Measurements from ENCODE around the gene SLC17A6.

Gene SLC17A6

DNA sequence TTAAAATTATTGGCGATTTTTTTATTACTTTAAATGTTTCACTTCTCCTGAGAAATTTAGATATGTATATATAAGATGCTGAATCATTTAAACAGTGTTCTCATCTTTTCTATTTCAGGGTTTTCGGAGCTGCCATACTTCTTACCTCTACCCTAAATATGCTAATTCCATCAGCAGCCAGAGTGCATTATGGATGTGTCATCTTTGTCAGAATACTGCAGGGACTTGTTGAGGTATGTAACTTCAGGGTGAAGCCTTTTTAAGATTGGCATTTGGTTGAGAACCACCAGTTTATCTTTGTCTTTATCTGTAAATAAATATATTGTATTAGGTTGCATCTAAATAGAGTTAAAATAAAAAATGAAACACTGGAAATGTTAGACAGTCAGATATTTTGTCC, 21.1 kb downstream of the SLC17A6 start:
- CTCF ChIA-PET, result no interaction called here
- TF ChIP-seq, protein P1, sequence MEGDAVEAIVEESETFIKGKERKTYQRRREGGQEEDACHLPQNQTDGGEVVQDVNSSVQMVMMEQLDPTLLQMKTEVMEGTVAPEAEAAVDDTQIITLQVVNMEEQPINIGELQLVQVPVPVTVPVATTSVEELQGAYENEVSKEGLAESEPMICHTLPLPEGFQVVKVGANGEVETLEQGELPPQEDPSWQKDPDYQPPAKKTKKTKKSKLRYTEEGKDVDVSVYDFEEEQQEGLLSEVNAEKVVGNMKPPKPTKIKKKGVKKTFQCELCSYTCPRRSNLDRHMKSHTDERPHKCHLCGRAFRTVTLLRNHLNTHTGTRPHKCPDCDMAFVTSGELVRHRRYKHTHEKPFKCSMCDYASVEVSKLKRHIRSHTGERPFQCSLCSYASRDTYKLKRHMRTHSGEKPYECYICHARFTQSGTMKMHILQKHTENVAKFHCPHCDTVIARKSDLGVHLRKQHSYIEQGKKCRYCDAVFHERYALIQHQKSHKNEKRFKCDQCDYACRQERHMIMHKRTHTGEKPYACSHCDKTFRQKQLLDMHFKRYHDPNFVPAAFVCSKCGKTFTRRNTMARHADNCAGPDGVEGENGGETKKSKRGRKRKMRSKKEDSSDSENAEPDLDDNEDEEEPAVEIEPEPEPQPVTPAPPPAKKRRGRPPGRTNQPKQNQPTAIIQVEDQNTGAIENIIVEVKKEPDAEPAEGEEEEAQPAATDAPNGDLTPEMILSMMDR (IDR thresholded peaks at IDR 0.05; ENCODE audit: insufficient read depth, low read length, missing control alignments), result no peak
- H3K4me3 ChIP-seq (ENCODE audit: low read depth, low read length), result no peak overlapping the region
- POLR2A ChIA-PET, result no interaction called here
- no peak for DNase-seq (ENCODE audit: low read depth, low spot score)

DNA sequence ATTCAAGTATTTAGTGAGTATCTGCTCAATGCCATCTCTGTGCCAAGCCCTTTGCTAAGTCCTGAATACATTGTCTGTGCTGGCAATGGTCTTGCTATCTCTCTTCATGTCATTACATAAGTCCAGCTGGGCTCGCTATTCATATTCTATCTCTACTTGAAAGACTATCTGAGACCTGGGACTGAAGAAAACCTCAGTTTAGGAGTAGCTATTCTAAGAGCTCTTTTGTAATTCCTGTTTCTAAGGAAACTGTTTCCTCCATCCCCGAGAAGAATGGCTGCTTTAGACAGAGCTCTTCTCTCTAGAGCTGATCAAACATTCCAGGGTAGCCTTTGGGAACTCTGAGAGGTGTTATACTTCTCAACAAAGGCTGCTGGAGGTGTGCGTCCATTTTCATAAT, 33.0 kb downstream of the SLC17A6 start:
- no peak for DNase-seq (ENCODE audit: low read depth, low spot score)
- ChIA-PET POLR2A (no interaction called here), CTCF (no interaction called here)
- TF ChIP-seq, protein P1 (IDR thresholded peaks at IDR 0.05; ENCODE audit: insufficient read depth, low read length, missing control alignments), result no peak
- H3K4me3 ChIP-seq (ENCODE audit: low read depth, low read length), result no peak overlapping the region

DNA sequence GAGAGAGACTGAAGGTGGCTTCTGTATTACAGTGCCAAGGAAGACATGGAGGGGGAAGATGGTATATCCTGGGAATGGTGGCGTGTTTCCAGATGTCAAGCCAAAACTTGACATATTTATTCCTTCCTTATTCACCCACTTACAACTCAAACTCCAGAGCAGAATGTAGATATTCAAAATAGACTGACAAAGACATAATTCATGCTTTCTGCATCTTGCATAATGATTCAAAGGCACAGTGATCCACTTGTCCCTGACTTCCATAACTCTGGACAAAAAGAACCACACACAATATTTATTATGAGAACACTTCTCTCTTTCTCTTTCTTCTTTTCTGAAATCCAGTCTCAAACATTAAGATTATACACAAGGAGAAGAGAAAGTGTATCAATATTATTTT, 48.9 kb downstream of the SLC17A6 start:
- no peak overlapping the region for H3K4me3 ChIP-seq (ENCODE audit: low read depth, low read length)
- ChIA-PET CTCF (no interaction called here), POLR2A (no interaction called here)
- TF ChIP-seq, protein P1 (IDR thresholded peaks at IDR 0.05; ENCODE audit: insufficient read depth, low read length, missing control alignments), result no peak
- DNase-seq (ENCODE audit: low read depth, low spot score), result no peak

DNA sequence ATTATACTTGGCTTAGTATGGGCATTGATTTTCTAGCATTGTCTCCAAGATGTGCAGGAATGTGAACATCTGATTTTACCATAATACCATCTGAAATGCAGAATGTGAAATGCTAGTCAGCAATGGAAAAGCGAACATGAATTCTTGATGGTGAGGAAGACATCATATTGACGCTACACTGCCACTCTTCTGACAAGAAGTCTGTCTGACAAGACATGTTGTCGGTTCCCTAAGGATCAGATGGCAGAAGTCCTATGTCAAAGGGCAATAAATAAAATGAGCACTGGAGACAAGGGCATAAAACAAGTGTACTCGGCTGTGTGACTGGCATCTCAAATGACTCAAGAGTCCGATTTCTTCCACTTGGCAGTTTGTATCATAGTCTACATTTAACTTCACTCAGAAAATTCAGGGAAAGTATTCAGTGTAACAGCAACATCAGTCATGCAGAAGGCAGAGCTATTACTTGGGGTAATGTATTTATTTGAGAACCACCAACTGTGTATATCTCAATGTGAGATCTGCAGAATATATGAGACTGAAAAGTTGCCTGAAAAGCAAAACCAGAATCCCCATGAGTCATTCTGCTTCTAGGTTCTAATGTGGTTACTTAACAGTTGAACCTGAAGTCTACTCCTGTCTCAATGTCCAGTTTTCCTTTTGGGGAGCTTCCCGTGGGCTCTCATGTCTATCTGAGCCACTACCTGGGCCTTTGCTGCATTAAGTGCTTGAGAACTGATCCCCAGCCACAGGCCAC, 51.5 kb downstream of the SLC17A6 start:
- H3K4me3 ChIP-seq (ENCODE audit: low read depth, low read length), result no peak overlapping the region
- no peak for DNase-seq (ENCODE audit: low read depth, low spot score)
- ChIA-PET POLR2A (no interaction called here), CTCF (no interaction called here)
- TF ChIP-seq, protein P1 (IDR thresholded peaks at IDR 0.05; ENCODE audit: insufficient read depth, low read length, missing control alignments), result no peak

DNA sequence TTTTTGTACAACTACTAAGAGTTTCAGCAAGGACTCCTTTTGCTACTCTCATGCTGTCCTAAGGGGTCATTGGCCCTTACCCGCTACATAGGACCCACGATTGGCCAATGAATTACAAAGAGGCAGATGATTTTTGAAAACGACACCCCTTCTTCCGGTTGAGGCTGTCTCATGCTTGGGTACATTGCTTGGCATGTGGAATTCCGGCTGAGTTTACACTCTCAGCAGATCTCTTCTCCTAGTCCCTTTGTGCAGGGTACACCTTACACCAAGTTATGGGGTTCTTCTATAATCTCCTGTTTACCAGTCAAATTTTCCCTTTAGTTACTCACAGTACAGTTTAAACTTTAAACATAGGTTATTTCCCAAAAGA, 52.1 kb downstream of the SLC17A6 start:
- H3K4me3 ChIP-seq (ENCODE audit: low read depth, low read length), result no peak overlapping the region
- TF ChIP-seq, protein P1 (IDR thresholded peaks at IDR 0.05; ENCODE audit: insufficient read depth, low read length, missing control alignments), result no peak
- no peak for DNase-seq (ENCODE audit: low read depth, low spot score)
- ChIA-PET POLR2A (no interaction called here), CTCF (no interaction called here)

DNA sequence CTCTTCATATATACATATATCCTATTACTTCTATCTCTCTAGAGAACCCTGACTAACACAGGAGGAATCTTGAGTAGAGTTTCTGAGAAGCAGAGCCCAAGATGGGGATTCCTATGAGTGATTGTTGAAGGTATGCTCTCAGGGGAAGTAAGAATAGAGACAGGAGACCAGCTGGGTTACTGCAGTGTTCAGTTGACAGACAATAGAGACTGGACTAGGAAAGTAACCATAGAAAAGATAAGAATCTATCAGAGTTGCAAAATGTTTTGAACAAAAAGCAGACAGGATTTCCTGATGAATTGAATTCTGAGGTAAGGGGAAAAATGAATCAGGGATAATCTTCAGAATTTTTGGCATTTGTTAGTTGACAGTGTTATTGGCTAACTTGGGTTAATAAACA, 54.4 kb downstream of the SLC17A6 start:
- CTCF ChIA-PET, result no interaction called here

More for the DNA sequence above, 54.4 kb downstream of the SLC17A6 start:
- POLR2A ChIA-PET, result no interaction called here
- TF ChIP-seq, protein P1 (IDR thresholded peaks at IDR 0.05; ENCODE audit: insufficient read depth, low read length, missing control alignments), result no peak
- no peak for DNase-seq (ENCODE audit: low read depth, low spot score)
- H3K4me3 ChIP-seq (ENCODE audit: low read depth, low read length), result no peak overlapping the region

Measured in AG04449 (cell line).